Liver (tissue), 3 donors: ENCODE data around the gene C3.

Experiments used
- FOXA1 ChIP-seq: IDR thresholded peaks from 2 replicates; pipeline ENCODE4 v1.6.1; 2016; ENCODE audit warnings: antibody characterized with exemption
- RAD21 ChIP-seq, 2 donors: IDR thresholded peaks; 2 replicates each; pipeline ENCODE4 v1.6.1; 2016; ENCODE audit warnings: antibody characterized with exemption in 2 of 2, mild to moderate bottlenecking in 2 of 2
- TAF1 ChIP-seq: conservative IDR thresholded peaks from 2 replicates; pipeline ENCODE4 v1.6.1; 2016; ENCODE audit warnings: antibody characterized with exemption, mild to moderate bottlenecking
- YY1 ChIP-seq: IDR thresholded peaks from 2 replicates; pipeline ENCODE4 v1.6.1; 2016; ENCODE audit warnings: antibody characterized with exemption, mild to moderate bottlenecking
- TF ChIP-seq, protein P1 (sequence below): fragments of 150-350 bp; IDR thresholded peaks from 2 replicates; pipeline ENCODE4 v1.5.1; 2017; ENCODE audit warnings: improper control_type of control experiment, low read depth, low read length; ENCODE audit not compliant: missing input control
- TF ChIP-seq, protein P2 (sequence below): IDR thresholded peaks from 2 replicates; pipeline ENCODE4 v1.6.1; 2016; ENCODE audit warnings: antibody characterized with exemption
- TF ChIP-seq, protein P3 (sequence below): IDR thresholded peaks from 2 replicates; pipeline ENCODE4 v1.6.1; 2016; ENCODE audit warnings: antibody characterized with exemption, mild to moderate bottlenecking
- donor health status: healthy.
- donor health status: healthy.

DNA sequence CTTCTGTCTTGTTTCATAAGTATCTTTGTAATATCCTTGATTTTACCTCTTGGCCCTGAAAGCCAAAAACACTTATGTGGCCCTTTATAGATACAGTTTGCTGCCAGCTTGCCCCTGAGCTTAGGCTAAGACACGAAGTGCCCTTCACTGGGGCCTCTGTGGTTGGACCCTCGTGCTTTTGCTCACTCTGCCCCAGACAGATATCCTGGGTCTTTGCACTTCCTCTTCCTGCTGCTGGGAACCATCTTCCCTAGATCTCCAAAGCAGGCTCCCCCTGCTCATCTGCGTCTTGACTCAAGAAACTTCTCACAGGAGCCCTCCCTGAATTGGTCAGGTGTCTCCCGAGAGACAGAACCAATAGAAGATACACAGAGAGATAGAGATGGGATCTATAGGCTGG lies 48.5 kb downstream of the C3 start:
- TF ChIP-seq RAD21 (IDR thresholded peaks at IDR 0.05) (no peak), TAF1 (no peak), YY1 (no peak), FOXA1 (no peak)
- TF ChIP-seq, protein P1, sequence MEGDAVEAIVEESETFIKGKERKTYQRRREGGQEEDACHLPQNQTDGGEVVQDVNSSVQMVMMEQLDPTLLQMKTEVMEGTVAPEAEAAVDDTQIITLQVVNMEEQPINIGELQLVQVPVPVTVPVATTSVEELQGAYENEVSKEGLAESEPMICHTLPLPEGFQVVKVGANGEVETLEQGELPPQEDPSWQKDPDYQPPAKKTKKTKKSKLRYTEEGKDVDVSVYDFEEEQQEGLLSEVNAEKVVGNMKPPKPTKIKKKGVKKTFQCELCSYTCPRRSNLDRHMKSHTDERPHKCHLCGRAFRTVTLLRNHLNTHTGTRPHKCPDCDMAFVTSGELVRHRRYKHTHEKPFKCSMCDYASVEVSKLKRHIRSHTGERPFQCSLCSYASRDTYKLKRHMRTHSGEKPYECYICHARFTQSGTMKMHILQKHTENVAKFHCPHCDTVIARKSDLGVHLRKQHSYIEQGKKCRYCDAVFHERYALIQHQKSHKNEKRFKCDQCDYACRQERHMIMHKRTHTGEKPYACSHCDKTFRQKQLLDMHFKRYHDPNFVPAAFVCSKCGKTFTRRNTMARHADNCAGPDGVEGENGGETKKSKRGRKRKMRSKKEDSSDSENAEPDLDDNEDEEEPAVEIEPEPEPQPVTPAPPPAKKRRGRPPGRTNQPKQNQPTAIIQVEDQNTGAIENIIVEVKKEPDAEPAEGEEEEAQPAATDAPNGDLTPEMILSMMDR = no peak
- TF ChIP-seq, protein P2, sequence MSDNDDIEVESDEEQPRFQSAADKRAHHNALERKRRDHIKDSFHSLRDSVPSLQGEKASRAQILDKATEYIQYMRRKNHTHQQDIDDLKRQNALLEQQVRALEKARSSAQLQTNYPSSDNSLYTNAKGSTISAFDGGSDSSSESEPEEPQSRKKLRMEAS = no peak
- TF ChIP-seq, protein P3, sequence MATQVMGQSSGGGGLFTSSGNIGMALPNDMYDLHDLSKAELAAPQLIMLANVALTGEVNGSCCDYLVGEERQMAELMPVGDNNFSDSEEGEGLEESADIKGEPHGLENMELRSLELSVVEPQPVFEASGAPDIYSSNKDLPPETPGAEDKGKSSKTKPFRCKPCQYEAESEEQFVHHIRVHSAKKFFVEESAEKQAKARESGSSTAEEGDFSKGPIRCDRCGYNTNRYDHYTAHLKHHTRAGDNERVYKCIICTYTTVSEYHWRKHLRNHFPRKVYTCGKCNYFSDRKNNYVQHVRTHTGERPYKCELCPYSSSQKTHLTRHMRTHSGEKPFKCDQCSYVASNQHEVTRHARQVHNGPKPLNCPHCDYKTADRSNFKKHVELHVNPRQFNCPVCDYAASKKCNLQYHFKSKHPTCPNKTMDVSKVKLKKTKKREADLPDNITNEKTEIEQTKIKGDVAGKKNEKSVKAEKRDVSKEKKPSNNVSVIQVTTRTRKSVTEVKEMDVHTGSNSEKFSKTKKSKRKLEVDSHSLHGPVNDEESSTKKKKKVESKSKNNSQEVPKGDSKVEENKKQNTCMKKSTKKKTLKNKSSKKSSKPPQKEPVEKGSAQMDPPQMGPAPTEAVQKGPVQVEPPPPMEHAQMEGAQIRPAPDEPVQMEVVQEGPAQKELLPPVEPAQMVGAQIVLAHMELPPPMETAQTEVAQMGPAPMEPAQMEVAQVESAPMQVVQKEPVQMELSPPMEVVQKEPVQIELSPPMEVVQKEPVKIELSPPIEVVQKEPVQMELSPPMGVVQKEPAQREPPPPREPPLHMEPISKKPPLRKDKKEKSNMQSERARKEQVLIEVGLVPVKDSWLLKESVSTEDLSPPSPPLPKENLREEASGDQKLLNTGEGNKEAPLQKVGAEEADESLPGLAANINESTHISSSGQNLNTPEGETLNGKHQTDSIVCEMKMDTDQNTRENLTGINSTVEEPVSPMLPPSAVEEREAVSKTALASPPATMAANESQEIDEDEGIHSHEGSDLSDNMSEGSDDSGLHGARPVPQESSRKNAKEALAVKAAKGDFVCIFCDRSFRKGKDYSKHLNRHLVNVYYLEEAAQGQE = no peak
